Stimulated activated CD4-positive, alpha-beta T cell treated with anti-CD3 and anti-CD28 coated beads, TNF-alpha, amount 100 ng/mL, for 48 hours (primary cell): ENCODE measurements around the gene CCDC170.

Experiments
- DNase-seq, 3 donors: peaks; one replicate each; pipeline ENCODE4 v3.0.0-alpha.2; 2020; ENCODE audit warnings: low read depth in 3 of 3

Gene CCDC170

DNA sequence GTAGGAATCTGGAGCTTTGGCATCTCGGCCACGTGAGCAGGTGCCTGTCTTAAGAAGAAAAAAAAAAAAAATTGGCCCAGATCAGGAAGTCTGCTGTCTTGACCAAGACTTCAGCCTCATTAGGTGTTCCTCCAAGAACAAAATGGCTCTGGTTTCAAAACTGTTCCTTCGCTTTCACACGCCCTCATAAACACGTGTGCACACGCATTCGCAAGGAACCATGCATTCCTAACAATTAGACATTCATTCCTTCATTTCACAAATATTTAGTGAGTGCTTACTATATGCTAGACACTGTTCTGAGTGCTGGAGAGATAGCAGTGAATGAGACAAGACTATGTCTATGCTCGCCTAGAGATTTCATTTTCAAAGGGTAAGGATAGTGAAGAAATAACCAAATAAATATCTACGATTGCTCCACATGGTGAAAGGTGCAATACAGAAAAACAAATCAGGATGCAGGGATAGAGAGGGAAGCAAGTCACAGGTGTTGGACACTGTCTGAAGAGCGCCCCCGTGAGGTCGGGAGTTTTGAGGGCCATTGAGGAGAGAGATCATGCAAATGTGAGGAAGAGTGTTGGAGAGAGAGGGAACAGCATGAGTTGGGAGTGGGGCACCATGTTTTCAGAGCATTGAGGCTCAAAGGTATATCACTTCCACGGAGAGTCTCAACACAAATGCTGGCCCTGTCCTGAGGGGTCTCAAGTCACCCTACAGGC lies 53.3 kb downstream of the CCDC170 start:
- no peak for DNase-seq

DNA sequence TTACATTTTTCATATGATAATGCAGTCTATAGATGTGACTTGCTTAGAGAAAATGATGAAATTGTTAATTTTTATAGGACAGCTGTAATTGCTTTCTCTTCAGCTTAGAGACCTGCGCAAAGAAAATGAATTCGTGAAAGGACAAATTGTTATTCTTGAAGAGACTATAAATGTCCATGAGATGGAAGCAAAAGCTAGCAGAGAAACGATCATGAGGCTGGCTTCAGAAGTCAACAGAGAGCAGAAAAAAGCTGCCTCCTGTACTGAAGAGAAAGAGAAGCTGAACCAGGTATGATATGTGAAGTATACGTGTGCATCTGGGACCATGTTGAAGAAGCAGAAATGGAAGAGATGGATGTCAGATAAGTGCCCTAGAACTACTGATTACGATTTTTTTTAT lies 54.4 kb downstream of the CCDC170 start:
- DNase-seq = no peak

GRCh38 chr6:151549790-151550189 lies 56.0 kb downstream of the CCDC170 start:
- no peak for DNase-seq

GRCh38 chr6:151550618-151551017 lies 56.8 kb downstream of the CCDC170 start:
- no peak for DNase-seq

- no peak for DNase-seq
Measured at GRCh38 chr6:151551223-151551857, 57.5 kb downstream of the CCDC170 start.

DNA sequence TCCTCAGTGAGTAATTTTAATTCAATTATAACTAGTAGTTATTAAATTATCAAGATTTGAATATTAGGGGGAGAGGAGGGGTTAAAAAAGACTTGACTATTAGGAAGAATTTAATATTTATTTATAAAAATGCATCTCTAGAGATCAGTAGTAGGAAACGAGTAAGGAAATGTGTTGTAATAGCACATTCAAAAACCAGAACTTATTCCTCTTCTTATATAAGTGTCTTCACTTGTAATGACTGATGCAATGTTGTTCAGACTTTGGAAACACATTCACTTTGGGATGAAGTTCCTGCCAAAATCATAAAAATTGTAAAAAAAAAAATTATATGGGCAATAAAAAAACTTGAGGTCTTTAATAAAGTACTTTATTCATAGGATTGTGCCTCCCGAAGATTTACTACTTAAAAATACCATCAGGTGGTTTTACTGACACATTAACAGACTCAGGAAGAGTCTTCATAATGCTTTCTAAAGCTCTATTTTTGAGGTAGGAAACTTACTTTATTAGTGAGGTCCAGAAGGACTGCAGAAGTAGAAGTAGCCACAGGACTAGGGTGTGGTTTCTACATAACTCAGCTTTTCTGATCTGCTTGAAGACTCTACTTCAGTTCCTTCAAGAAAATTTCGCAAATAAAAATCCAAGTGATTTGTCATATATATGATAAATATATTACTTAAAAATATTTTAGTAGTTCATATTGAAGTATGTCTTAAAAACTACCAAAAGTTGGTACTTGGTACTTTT lies 59.8 kb downstream of the CCDC170 start:
- no peak for DNase-seq

DNA sequence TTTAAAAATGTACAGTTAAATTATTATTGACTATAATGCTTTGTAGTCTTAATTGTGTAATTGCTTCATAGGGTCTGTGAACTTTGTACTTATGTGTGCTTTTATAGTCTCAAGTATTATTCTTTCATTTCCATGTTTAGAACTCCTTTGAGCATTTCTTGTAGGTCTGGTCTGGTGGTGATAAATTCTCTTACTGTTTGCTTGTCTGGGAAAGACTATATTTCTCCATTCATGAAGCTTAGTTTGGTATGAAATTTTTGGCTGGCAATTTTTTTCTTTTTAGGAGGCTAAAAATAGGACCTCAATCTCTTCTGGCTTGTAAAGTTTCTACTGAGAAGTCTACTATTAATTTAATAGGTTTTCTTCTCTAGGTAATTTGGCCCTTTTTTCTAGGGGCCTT lies 67.4 kb downstream of the CCDC170 start:
- DNase-seq = no peak

DNA sequence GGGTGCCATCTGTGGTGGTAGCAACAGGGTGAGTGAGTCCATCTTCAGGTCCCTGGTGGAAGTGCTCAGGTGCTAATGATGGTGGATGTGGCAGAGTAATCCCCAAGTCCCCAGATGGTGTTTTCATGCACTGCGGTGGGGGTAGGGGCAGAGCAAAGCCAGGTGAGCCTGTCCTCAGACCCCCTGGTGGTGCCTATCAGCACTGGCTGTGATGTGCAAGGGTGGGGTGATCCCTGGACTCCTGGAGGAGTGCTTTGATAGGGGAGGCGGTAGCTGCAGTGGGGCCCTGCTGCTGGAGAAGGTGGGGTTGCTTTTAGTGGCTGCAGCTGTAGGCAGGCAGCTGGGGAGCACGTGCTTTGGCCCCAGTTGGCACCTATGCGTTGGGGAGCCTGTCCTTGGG lies 70.8 kb downstream of the CCDC170 start:
- no peak for DNase-seq

- no peak for DNase-seq
Measured at GRCh38 chr6:151565940-151566339, 72.1 kb downstream of the CCDC170 start.

DNA sequence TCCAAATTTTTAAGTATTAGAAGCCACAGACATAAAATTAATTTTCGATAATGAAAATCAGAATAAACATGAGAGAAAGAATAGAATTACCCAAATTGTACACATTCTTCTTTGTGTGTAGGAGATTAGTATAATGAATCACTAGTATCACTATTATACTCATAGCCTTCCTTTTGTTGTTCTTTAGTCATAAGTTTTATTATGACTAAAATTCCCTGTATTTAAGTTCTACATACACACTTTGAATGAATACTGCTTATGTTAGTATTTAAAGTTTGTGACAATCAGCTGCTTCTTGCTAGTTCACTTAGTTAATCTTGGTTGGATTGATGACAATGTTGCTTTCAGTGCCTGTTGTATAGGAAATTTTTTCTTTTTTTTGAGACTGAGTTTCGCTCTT lies 72.7 kb downstream of the CCDC170 start:
- DNase-seq = no peak

DNA sequence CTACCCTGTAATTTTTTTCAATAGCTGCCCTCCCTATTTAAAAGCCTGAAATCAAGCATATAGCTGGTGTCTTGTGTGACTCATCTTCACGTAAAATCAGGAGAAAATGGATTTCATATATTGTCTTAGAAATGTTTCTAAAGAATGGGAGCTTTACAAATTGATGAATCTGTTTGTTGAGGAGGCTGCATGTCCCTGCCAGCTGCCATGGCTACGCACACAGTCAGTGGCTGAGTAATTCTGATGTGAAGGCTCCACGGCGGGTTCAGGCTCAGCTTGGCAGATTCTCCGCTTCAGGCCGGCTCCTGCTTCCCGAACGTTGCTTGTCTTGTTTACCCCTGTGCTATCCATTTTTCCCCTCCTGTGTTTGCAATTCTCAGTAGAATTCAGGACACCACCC lies 82.8 kb downstream of the CCDC170 start:
- DNase-seq = no peak

GRCh38 chr6:151577257-151577656 lies 83.4 kb downstream of the CCDC170 start:
- no peak for DNase-seq

- DNase-seq = no peak
Measured at GRCh38 chr6:151585741-151586140, 91.9 kb downstream of the CCDC170 start.

DNA sequence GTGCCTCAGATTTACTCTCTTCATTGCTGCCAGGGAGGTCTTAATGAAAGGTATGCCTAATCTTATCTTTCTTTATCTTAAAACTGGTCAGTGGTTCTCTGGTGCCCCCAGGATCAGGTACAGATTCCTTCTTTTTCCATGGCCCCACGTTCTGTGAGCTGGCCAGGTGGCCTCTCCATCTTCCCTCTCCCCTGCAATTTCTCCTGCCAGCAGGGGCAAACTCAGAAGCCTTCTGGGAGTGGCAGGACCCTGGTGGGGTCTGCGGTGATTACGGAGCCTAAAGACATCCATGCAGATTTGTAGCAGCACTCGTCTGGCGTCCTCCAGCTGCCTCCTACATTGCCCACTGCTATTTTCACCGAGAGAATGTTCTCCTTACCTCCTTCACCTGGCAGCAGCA lies 95.8 kb downstream of the CCDC170 start:
- no peak for DNase-seq

DNA sequence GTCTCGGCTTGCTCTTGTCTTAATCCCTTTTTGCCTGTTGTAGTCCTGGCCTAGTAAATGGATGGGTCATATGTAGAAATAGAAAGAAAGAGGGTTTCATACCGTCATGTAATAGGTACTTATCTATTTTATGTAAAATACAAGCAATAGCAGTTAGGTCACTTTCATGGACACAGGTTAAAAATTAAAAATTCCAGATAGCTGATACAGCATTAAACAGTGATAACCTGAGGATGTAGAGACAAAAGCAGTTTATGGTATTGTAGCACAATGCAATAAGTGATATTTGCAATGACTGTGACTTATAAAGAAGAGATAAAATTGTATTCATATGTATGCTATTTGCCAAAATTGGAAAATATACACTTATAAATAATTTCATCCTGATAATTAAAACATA lies 96.9 kb downstream of the CCDC170 start:
- DNase-seq = no peak

DNA sequence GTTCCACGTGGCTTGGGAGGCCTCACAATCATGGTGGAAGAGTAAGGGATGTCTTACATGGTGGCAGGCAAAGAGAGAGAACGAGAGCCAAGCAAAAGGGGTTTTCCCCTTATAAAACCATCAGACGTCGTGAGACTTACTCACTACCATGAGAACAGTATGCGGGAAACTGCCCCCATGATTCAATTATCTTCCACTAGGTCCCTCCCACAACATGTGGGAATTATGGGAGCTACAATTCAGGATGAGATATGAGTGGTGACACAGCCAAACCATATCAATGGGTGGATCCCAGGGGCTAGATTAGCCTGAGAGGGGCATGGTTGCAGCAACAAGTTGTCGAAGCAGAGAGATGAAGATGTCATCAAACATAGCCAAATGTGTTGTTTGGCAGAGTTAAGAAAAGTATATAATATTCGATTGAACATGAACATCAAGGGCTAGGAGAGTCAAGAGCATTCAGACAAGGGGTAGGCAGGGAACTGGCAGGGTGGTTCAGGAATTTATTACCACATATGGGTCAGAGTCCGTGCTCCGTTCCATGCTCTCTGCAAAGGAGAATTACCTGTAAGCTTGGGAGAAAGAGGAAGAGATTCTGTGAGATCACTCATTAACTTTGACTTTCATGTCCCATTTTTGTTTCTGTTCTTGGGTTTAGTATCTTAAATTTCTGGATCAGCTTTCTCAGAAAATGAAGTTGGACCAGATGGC lies 98.8 kb downstream of the CCDC170 start:
- DNase-seq = no peak

GRCh38 chr6:151609146-151609902 lies 115.5 kb downstream of the CCDC170 start:
- DNase-seq = no peak

DNA sequence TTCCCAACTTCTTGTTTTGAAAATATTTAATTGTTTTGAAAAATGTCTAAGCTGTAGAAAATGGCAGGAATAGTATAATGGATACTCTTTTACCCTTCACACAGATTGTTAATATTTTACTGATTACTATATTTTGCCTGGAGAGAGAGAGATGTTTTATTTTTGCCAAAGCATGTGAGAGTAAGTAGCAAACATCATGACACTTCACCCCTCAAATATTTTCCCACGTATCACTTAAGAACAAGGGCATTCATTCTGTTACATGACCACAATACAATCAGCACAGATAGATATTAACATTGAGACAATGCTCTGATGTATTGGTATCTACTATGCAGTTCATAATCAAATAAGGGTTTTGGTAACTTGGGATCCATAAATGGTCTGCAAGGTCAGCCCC lies 116.5 kb downstream of the CCDC170 start:
- DNase-seq = no peak

- DNase-seq = no peak
Measured at GRCh38 chr6:151614630-151615029, 120.8 kb downstream of the CCDC170 start.

DNA sequence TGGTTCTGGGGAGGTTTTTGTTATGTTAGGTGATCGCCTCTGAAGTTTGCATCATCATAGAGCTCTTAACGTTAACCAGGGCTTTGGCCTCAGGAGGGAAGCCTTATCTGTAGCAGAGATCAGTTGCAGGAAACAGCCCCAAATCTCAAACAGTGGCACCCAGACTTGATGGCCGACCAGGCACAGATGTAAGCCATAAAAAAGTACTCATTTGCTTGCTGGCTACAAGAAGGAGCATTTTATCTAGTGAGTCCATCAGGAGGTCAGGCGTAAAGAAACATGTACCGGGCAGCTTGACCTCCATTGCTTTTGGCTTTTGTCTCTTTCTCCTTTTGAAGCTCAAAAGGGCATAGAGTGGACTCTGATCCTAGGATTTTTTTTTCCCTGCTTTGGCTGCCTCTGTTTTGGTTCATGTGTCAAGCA lies 122.3 kb downstream of the CCDC170 start:
- DNase-seq = no peak

DNA sequence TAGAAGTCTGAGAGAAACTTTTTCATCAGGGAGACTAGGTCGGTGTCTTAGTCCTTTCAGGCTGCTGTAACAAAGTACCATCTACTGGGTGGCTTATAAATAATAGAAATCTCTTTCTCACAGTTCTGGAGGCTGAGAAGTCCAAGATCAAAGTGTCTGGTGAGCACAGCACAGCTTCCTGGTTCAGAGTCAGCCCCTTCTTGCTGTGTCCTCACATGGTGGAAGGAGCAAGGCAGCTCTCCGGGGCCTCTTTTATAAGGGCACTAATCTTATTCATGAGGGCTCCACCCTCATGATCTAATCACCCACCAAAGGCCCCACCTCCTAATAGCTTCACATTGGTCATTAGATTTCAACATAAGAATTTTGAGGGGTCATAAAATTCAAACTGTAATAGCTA lies 122.8 kb downstream of the CCDC170 start:
- DNase-seq = no peak

DNA sequence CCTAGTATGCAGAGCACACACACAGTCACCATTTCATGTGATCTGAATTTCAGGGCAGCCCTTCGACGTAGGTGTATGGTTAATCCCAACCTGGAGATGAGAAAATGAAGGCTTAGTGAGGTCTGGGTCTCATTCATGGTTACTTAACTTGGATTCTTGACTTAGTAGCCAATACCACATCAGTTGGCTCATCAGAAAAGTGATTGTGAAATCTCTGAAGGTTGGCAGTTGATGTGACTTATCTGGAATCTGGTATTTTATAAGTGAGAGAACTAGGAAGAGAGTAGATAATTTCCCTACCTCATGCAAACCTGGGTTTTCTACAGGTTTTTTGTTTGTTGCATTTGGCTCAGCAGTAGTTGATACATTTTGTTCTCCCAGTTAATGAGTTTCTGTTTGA lies 123.7 kb downstream of the CCDC170 start:
- no peak for DNase-seq
